Heart left ventricle (tissue), 16 donors: ENCODE measurements around the gene COL23A1. TPM values are rescaled to one million over a fixed set of nuclear protein-coding genes. Genes with fewer than 3 reads are reported as not detected.

Experiments used
- ATAC-seq, 4 donors: fragments of 200-7000 bp; cut with Tn5 transposase; one replicate each; pipeline ENCODE4 v1.9.1; 2020 to 2022; ENCODE audit warnings: moderate library complexity in 4 of 4, mild to moderate bottlenecking in 3 of 4, moderate number of reproducible peaks in 1 of 4
- DNase-seq, 5 donors: peaks; one replicate each; pipeline ENCODE4 v3.0.0-alpha.2; 2020
- H3K27ac ChIP-seq, 12 donors: fragments of 200-600 bp; sonication (generic) in 4 of 12; one replicate each; pipeline versions ENCODE4 v1.5.0 to v1.8.0; 2016 to 2022; ENCODE audit warnings: mild to moderate bottlenecking in 2 of 12
- H3K27me3 ChIP-seq, 9 donors: fragments of 200-600 bp; sonication (generic) in 2 of 9; one replicate each; pipeline versions ENCODE4 v1.5.1 to v1.8.0; 2016 to 2022; ENCODE audit warnings: mild to moderate bottlenecking in 3 of 9
- H3K36me3 ChIP-seq, 9 donors: fragments of 200-600 bp; sonication (generic) in 2 of 9; one replicate each; pipeline versions ENCODE4 v1.5.0 to v1.8.0; 2018 to 2022; ENCODE audit warnings: mild to moderate bottlenecking in 2 of 9
- H3K4me1 ChIP-seq, 12 donors: fragments of 200-600 bp; sonication (generic) in 4 of 12; one replicate each; pipeline versions ENCODE4 v1.5.0 to v1.8.0; 2016 to 2022; ENCODE audit warnings: mild to moderate bottlenecking in 3 of 12
- H3K4me3 ChIP-seq, 12 donors: fragments of 200-600 bp; sonication (generic) in 4 of 12; one replicate each; pipeline versions ENCODE4 v1.5.0 to v1.8.0; 2017 to 2022; ENCODE audit warnings: mild to moderate bottlenecking in 9 of 12, moderate library complexity in 4 of 12
- H3K9me3 ChIP-seq, 12 donors: fragments of 200-600 bp; sonication (generic) in 4 of 12; one replicate each; pipeline versions ENCODE4 v1.5.0 to v1.8.0; 2016 to 2022; ENCODE audit warnings: mild to moderate bottlenecking in 1 of 12
- POLR2A ChIP-seq, 2 donors: fragments of 450-650 bp; IDR thresholded peaks; one replicate each; pipeline ENCODE4 v1.6.1; 2017; ENCODE audit warnings: antibody characterized with exemption in 2 of 2, mild to moderate bottlenecking in 2 of 2, moderate library complexity in 2 of 2
- WGBS, 4 donors: extraction: QIAGEN DNeasy Blood & Tissue Kit in 2 of 4; methylation state at CpG; one replicate each; pipeline versions ENCODE4 v1.1.5 to v1.1.7; 2013 to 2018; 5-methylcytosine and 5-hydroxymethylcytosine counted together
- intact Hi-C, 10 donors: fragments of 100-400 bp; cut with DNase I; formaldehyde crosslinking; loops; one replicate each; pipeline versions ENCODE4 v1.11.1 to v1.14.2; 2022
- long read RNA-seq, 3 donors: library from polyadenylated mRNA; unstranded; transcript quantifications; one replicate each; pipeline ENCODE4 v2.0.0, GENCODE V29; 2020 to 2021
- polyA plus RNA-seq, 2 donors: library from polyadenylated mRNA; stranded (reverse); fragments of 200-250 nt; gene quantifications; one replicate each; pipeline ENCODE4 v1.2.3, GENCODE V29; 2013
- total RNA-seq, 9 donors: library from RNA; depleted of rRNA in 2 of 9; stranded (reverse); fragments of >200 nt in 2 of 9; fragmentation: NEBNext Ultra II Directional in 3 of 9; extraction: Animal tissue kit (Norgen Biotek cat#: 25700) in 3 of 9; gene quantifications; one replicate each; pipeline versions ENCODE4 v1.1.0 to v1.2.4, GENCODE V29; 2016 to 2023
- TF ChIP-seq, protein P1 (sequence below), 12 donors: fragments of 200-600 bp; sonication (generic) in 4 of 12; IDR thresholded peaks; one replicate each; pipeline versions ENCODE4 v1.5.0 to v1.8.0; 2018 to 2022; ENCODE audit warnings: antibody characterized with exemption in 12 of 12, mild to moderate bottlenecking in 5 of 12
- donor health status: ischemic (EF 13 %, LVEDD 7.1; RV severe dilation, severe dysfunction).
- donor health status: healthy with polysubstance abuse.
- donor health status: DM: no; HTN: yes; CAD: no.
- donor health status: DM: no; HTN: no; CAD: no.
- donor health status: ischemic (EF 25% LVEDD 6.9; RV normal size, moderate dysfunction).
- donor health status: ischemic (EF 25% LVEDD 5.7; RV mildly dilated, moderate dysfunction).
- donor health status: healthy.
- donor health status: DM: yes; HTN: yes; CAD: no.
- donor health status: ischemic (EF 35%, LVEDD 5.7; RV mildly dilated, moderate dysfunction).
- donor health status: nonischemic (EF 11% LVEDD 7.7; RV severe dilation, severe dysfunction).
- donor health status: DM: yes; HTN: yes; CAD: no.
- donor health status: PGD.
- donor health status: ischemic (EF 29% LVEDD 5.4; RV normal size, mild dysfunction).
- donor health status: nonischemic (EF 23%, LVEDD 6.1; RV moderate dilation, normal function).

The COL23A1 gene
- 10 to 100 TPM in 8 of 9 donors, 1 to 10 TPM in 1; 6.0 to 33.0 (median 21.2) TPM for total RNA-seq
- 1 to 10 TPM; 7.2 to 9.3 TPM for polyA plus RNA-seq
- long read RNA-seq, donor 1, partial matches to known transcripts = 4 of 54 reads
- long read RNA-seq, donor 1, other reads (novel, unspliced or antisense) = 50 of 54 reads
- long read RNA-seq, donor 2, partial matches to known transcripts = 15 of 37 reads
- long read RNA-seq, donor 2, other reads (novel, unspliced or antisense) = 21 of 37 reads
- long read RNA-seq, donor 3, partial matches to known transcripts = 3 of 17 reads
- long read RNA-seq, donor 3, other reads (novel, unspliced or antisense) = 14 of 17 reads

DNA sequence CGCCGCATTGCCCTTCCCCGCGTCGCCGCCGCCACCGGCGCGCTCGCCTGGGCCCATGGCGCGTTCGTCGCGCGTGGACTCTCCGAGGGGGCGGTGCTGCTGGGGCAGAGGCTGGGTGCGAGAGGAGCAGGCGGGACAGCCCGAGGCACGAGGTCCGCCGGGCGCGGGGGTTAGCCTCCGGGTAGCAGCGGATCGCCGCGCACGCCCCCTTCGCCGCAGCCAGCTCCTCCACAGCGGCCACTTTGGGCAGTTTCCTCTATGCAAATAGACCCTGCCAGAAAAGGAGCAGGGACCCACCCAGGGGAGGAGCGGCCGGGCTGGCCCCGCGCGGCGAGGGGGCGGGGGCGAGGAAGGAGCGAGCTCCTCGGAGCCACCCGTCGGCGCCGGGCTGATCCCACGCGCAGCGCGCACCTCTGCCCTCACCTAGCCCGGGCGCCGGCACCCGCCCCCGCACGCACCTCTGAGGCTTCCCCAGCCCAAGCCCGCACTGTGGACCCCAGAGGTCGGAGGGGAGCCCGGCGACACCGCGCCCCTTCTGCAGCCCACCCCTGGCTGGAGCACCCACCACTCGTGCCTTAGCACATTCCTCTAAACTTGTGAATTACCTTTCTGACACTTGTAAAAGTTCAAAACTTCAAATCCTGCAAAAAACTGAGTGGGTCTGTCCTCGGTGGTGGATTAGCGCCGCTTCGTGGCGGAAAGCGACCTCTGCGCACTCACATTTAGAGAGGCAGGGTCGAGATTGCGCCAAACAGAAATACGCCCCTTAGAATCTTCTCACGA is at the start of gene COL23A1:
Gene COL23A1 (minus strand): TSS at position 253 of the 783 bp plus-strand sequence.
- ATAC-seq = peak; percentile 64 to 91 (median 86)
- Histone ChIP-seq H3K4me3 (peak within 1 kb of the TSS; percentile 17 to 66 (median 56)), H3K4me1 (peaks cover 0 to 39% (median 15%) of the 10 kb centered on the region in 12 donors), H3K36me3 (peaks cover 0 to 13% (median 0%) of the 10 kb centered on the region in 9 donors), H3K27ac (peak within 1 kb of the TSS in 11 of 12 donors; percentile 54 to 86 (median 78)), H3K27me3 (peaks cover 0 to 21% (median 9%) of the 10 kb centered on the region in 9 donors), H3K9me3 (peaks cover 0 to 16% (median 8%) of the 10 kb centered on the region in 12 donors)
- 1% methylated on average over 48 to 78 of the region's 78 CpGs for WGBS, 4 donors
- no peak for TF ChIP-seq POLR2A (IDR thresholded peaks at IDR 0.05)
- TF ChIP-seq, protein P1, sequence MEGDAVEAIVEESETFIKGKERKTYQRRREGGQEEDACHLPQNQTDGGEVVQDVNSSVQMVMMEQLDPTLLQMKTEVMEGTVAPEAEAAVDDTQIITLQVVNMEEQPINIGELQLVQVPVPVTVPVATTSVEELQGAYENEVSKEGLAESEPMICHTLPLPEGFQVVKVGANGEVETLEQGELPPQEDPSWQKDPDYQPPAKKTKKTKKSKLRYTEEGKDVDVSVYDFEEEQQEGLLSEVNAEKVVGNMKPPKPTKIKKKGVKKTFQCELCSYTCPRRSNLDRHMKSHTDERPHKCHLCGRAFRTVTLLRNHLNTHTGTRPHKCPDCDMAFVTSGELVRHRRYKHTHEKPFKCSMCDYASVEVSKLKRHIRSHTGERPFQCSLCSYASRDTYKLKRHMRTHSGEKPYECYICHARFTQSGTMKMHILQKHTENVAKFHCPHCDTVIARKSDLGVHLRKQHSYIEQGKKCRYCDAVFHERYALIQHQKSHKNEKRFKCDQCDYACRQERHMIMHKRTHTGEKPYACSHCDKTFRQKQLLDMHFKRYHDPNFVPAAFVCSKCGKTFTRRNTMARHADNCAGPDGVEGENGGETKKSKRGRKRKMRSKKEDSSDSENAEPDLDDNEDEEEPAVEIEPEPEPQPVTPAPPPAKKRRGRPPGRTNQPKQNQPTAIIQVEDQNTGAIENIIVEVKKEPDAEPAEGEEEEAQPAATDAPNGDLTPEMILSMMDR (IDR thresholded peaks at IDR 0.05) = peak; percentile 41 to 80 (median 66)
- peak; percentile 75 to 87 (median 80) for DNase-seq
- intact Hi-C loops = loop anchor here in 5 of 10 donors (1.0 to 5.0 kb wide), 5 partner anchors 162 to 356 kb away; no protein-coding TSS in a partner anchor

- Histone ChIP-seq H3K4me3 (no peak overlapping the region), H3K36me3 (no peaks in the 10 kb centered on the region), H3K27ac (no peak overlapping the region), H3K4me1 (no peaks in the 10 kb centered on the region), H3K27me3 (no peaks in the 10 kb centered on the region), H3K9me3 (no peaks in the 10 kb centered on the region)
- TF ChIP-seq POLR2A (IDR thresholded peaks at IDR 0.05) = no peak
- 52 to 63% (median 56%) methylated on average over 9 of the region's 9 CpGs for WGBS, 4 donors
- intact Hi-C loops = no loop called here
- DNase-seq (no peak), ATAC-seq (no peak)
Observed at GRCh38 chr5:178637356-178638074, 47.3 kb upstream of the COL23A1 start.

GRCh38 chr5:178632285-178632684 is 42.1 kb upstream of the COL23A1 start:
- H3K4me3 ChIP-seq = no peak overlapping the region
- no peak overlapping the region for H3K27ac ChIP-seq
- DNase-seq (no peak), ATAC-seq (no peak)
- intact Hi-C loops = loop anchor here in 1 of 10 donors (5.0 kb wide), 1 partner anchor 95 kb away; no protein-coding TSS in a partner anchor
- H3K9me3 ChIP-seq = no peaks in the 10 kb centered on the region
- H3K36me3 ChIP-seq = no peaks in the 10 kb centered on the region
- peaks cover 0 to 2% (median 0%) of the 10 kb centered on the region in 12 donors for H3K4me1 ChIP-seq
- TF ChIP-seq POLR2A (IDR thresholded peaks at IDR 0.05) = no peak
- TF ChIP-seq, protein P1 (IDR thresholded peaks at IDR 0.05) = no peak
- WGBS, 4 donors = 33 to 49% (median 41%) methylated on average over 4 of the region's 4 CpGs
- no peaks in the 10 kb centered on the region for H3K27me3 ChIP-seq

DNA sequence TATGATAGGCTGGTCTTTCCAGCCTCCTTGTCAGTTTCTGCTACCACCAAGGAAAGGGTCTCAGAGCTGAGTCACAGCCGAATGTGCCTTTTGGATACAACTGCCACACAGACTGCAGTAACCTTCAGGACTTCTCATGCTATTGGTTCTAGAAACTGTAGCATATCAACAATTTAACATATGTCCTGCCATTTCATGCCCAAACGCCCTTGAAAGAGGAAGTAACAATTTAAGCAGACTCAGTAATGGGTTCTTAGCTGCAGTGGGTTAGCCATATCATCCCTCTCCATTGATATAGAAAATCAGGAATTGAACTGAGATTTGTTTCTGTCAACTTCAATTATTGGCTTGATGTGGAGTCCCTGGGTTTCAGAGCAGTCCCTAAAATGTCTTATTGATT is 40.8 kb upstream of the COL23A1 start:
- intact Hi-C loops = loop anchor here in 1 of 10 donors (5.0 kb wide), 1 partner anchor 96 kb away; no protein-coding TSS in a partner anchor
- ATAC-seq = no peak
- no peak overlapping the region for H3K4me3 ChIP-seq
- no peak for DNase-seq
- H3K36me3 ChIP-seq = no peaks in the 10 kb centered on the region
- peaks cover 0 to 2% (median 0%) of the 10 kb centered on the region in 12 donors for H3K4me1 ChIP-seq
- H3K27ac ChIP-seq = no peak overlapping the region
- whole genome bisulfite sequencing, 4 donors = 54 to 75% (median 65%) methylated on average over 2 of the region's 2 CpGs
- no peaks in the 10 kb centered on the region for H3K27me3 ChIP-seq
- TF ChIP-seq, protein P1 (IDR thresholded peaks at IDR 0.05) = no peak
- no peak for TF ChIP-seq POLR2A (IDR thresholded peaks at IDR 0.05)
- H3K9me3 ChIP-seq = no peaks in the 10 kb centered on the region
